Effector memory CD8-positive, alpha-beta T cell (primary cell): ENCODE data around the gene EEF2K.

Experiments
- ATAC-seq: fragments of 150-1000 bp; cut with Tn5 transposase; replicated peaks from 2 replicates; pipeline ENCODE4 v1.10.0; 2021; ENCODE audit warnings: mild to moderate bottlenecking, moderate library complexity
- DNase-seq, 3 experiments: peaks; one replicate each; pipeline ENCODE4 v3.0.0; 2021
- H3K27ac Mint-ChIP-seq, 2 donors: one replicate each; pipeline ENCODE4 v1.8.0; 2022; ENCODE audit warnings: mild to moderate bottlenecking in 2 of 2, mixed read lengths in 2 of 2, moderate library complexity in 2 of 2
- H3K27me3 Mint-ChIP-seq, 2 donors: one replicate each; pipeline ENCODE4 v1.8.0; 2022; ENCODE audit warnings: mixed read lengths in 2 of 2
- H3K36me3 Mint-ChIP-seq: one replicate; pipeline ENCODE4 v1.8.0; 2022; ENCODE audit warnings: mild to moderate bottlenecking, moderate library complexity, mixed read lengths; ENCODE audit not compliant: insufficient read depth
- H3K4me1 Mint-ChIP-seq, 2 donors: one replicate each; pipeline ENCODE4 v1.8.0; 2022; ENCODE audit warnings: low read depth in 2 of 2, mixed read lengths in 2 of 2
- H3K4me3 Mint-ChIP-seq, 2 donors: one replicate each; pipeline ENCODE4 v1.8.0; 2022; ENCODE audit warnings: mild to moderate bottlenecking in 2 of 2, mixed read lengths in 2 of 2, moderate library complexity in 2 of 2
- H3K9me3 Mint-ChIP-seq, 2 donors: one replicate each; pipeline ENCODE4 v1.8.0; 2022; ENCODE audit warnings: mixed read lengths in 2 of 2

The EEF2K gene

GRCh38 chr16:22325598-22326368 is 119.7 kb downstream of the EEF2K start:
- DNase-seq, result no peak
- peaks cover 0 to 8% of the 10 kb centered on the region in 2 donors for H3K4me1 Mint-ChIP-seq
- peak overlapping the region; percentile 38 to 82 for H3K27ac Mint-ChIP-seq
- H3K36me3 Mint-ChIP-seq, result peaks cover 47% of the 10 kb centered on the region
- no peaks in the 10 kb centered on the region for H3K9me3 Mint-ChIP-seq
- H3K4me3 Mint-ChIP-seq, result no peak overlapping the region
- H3K27me3 Mint-ChIP-seq, result no peaks in the 10 kb centered on the region
- no peak for ATAC-seq

DNA sequence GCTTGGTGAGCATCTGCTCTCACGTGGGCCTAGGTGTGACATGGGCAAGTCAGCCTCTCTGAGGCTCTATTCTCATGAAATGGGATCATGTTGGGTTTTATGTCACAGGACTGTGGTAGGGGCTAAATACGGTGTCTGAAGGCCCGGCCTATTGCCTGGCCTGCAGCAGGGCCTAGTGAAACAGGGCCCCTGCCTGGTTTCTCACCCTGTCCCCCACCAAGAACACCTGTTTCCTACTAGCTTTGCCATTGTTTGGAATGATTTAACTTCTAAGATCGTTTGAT is 120.2 kb downstream of the EEF2K start:
- no peaks in the 10 kb centered on the region for H3K9me3 Mint-ChIP-seq
- DNase-seq, result no peak
- H3K4me1 Mint-ChIP-seq, result peaks cover 0 to 3% of the 10 kb centered on the region in 2 donors
- H3K4me3 Mint-ChIP-seq, result no peak overlapping the region
- H3K27me3 Mint-ChIP-seq, result no peaks in the 10 kb centered on the region
- H3K36me3 Mint-ChIP-seq, result peaks cover 48% of the 10 kb centered on the region
- peak overlapping the region in 1 of 2 donors; percentile 38 for H3K27ac Mint-ChIP-seq
- no peak for ATAC-seq

GRCh38 chr16:22326771-22327445 is 120.8 kb downstream of the EEF2K start:
- Mint-ChIP-seq H3K4me3 (no peak overlapping the region), H3K27ac (peak overlapping the region; percentile 72 to 79), H3K36me3 (peaks cover 54% of the 10 kb centered on the region), H3K4me1 (peaks cover 3 to 4% of the 10 kb centered on the region in 2 donors), H3K27me3 (no peaks in the 10 kb centered on the region), H3K9me3 (no peaks in the 10 kb centered on the region)
- ATAC-seq (no peak), DNase-seq (no peak)

DNA sequence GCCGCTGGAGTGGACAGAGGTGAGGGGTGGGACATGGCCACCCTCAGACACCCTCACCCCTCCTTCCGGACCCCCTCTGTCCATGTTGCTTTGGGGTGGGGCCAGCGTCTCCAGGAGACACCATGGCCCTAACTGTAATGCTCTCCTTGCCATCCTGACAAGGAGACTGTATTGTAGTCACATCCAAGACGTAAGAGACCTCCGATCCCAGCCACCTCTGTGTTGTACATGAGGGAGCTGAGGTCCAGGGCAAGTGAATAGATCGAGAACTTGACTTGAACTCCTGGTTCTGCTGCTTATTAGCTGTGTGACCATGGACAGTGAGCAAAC is 121.3 kb downstream of the EEF2K start:
- DNase-seq (no peak), ATAC-seq (no peak)
- no peak overlapping the region for H3K4me3 Mint-ChIP-seq
- H3K4me1 Mint-ChIP-seq, result peaks cover 3 to 5% of the 10 kb centered on the region in 2 donors
- H3K27ac Mint-ChIP-seq, result peak overlapping the region; percentile 72 to 79
- no peaks in the 10 kb centered on the region for H3K9me3 Mint-ChIP-seq
- peaks cover 56% of the 10 kb centered on the region for H3K36me3 Mint-ChIP-seq
- no peaks in the 10 kb centered on the region for H3K27me3 Mint-ChIP-seq

- Mint-ChIP-seq H3K9me3 (no peaks in the 10 kb centered on the region), H3K4me3 (no peak overlapping the region), H3K27ac (peak overlapping the region in 1 of 2 donors; percentile 76), H3K4me1 (peaks cover 3 to 6% of the 10 kb centered on the region in 2 donors), H3K36me3 (peaks cover 57% of the 10 kb centered on the region), H3K27me3 (no peaks in the 10 kb centered on the region)
- ATAC-seq (no peak), DNase-seq (no peak)
These were observed 122.1 kb downstream of the EEF2K start for GRCh38 chr16:22328081-22328725.

- Mint-ChIP-seq H3K36me3 (peaks cover 57% of the 10 kb centered on the region), H3K27ac (peak overlapping the region; percentile 76 to 81), H3K4me3 (no peak overlapping the region)
These were observed 123.2 kb downstream of the EEF2K start for GRCh38 chr16:22329199-22329695.

GRCh38 chr16:22330326-22330725 is 124.2 kb downstream of the EEF2K start:
- DNase-seq, result no peak

More at GRCh38 chr16:22329199-22329695, 123.2 kb downstream of the EEF2K start:
- no peak for DNase-seq
- Mint-ChIP-seq H3K9me3 (no peaks in the 10 kb centered on the region), H3K27me3 (no peaks in the 10 kb centered on the region), H3K4me1 (peaks cover 3 to 6% of the 10 kb centered on the region in 2 donors)
- ATAC-seq, result no peak

DNA sequence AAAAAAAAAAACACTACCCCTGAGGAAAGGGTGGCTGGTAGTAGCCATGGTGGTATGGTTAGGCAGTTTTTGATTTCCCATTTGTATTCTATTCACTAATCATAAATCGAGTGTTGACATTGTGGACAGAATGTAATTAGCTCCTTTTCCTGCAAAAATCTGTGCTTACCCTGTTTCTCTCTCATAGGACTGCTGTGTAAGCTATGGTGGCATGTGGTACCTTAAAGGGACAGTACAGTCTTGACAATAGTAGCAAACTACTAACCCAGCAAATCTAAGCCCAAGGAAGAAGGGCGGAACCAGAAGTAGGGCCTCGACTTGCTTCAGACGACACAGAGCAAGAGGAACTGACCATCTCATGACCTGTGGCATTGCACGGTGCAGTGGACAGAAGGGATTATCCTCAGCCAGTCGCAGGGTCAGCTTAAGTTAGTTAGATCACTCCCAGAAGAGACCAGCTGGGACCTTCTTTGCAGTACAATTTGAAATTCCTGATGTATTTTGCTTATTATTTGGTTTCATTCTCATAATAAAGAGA is 127.4 kb downstream of the EEF2K start:
- H3K4me3 Mint-ChIP-seq, result no peak overlapping the region
- H3K27ac Mint-ChIP-seq, result no peak overlapping the region
- peaks cover 58% of the 10 kb centered on the region for H3K36me3 Mint-ChIP-seq
- H3K27me3 Mint-ChIP-seq, result no peaks in the 10 kb centered on the region
- H3K4me1 Mint-ChIP-seq, result peaks cover 3 to 6% of the 10 kb centered on the region in 2 donors
- ATAC-seq (no peak), DNase-seq (no peak)
- peaks cover 5 to 12% of the 10 kb centered on the region in 2 donors for H3K9me3 Mint-ChIP-seq

More at GRCh38 chr16:22330326-22330725, 124.2 kb downstream of the EEF2K start:
- peaks cover 3 to 6% of the 10 kb centered on the region in 2 donors for H3K4me1 Mint-ChIP-seq
- no peaks in the 10 kb centered on the region for H3K9me3 Mint-ChIP-seq
- H3K4me3 Mint-ChIP-seq, result no peak overlapping the region
- no peaks in the 10 kb centered on the region for H3K27me3 Mint-ChIP-seq
- ATAC-seq, result no peak
- peak overlapping the region; percentile 59 to 81 for H3K27ac Mint-ChIP-seq
- peaks cover 61% of the 10 kb centered on the region for H3K36me3 Mint-ChIP-seq

DNA sequence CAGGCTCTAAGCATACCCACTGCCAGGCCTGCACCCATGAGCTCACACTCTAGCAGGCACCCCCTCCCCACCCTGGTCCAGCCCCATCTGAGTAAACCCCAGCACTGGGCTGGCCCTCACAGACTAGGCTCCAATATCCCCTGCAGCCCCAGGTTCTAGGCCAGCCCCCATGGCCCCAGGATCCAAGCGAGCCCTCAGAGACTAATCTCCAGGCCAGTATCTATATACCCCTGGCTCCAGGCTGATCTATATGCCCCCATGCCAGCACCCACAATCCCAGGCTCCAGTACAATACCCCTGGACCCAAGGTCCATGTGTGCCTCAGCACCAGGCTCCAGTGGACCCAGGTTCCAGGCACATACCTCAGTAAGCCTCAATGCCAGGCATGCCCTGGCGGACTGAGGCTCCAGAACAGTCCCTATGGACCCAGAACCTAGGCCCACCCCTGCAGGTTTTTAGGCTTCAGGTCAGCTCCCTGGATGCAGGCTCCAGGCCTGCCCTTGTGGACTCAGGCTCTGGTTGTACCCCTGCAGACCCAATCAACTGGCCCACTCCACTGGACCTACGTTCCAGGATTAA is 129.7 kb downstream of the EEF2K start:
- Mint-ChIP-seq H3K27me3 (no peaks in the 10 kb centered on the region), H3K9me3 (peaks cover 5 to 20% of the 10 kb centered on the region in 2 donors), H3K4me3 (no peak overlapping the region), H3K36me3 (peaks cover 57% of the 10 kb centered on the region), H3K27ac (peak overlapping the region in 1 of 2 donors; percentile 41), H3K4me1 (peaks cover 0 to 6% of the 10 kb centered on the region in 2 donors)
- DNase-seq (no peak), ATAC-seq (no peak)

DNA sequence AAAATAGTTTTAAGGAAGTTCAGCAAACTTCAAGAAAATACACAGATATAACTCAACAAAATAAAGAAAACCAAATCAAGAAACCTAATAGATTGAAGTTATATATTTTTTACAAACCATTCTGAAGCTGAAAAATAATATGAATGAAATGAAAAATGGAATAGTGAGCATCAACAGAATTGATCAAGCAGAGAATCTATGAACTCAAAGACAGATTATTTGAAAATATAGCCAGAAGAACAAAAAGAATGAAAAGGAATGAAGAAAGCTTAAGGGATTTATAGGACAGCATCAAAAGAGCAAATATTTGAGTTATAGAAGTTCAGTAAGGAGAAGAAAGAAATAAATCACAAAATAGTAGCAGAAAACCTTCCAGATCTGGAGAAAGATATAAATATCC is 130.5 kb downstream of the EEF2K start:
- Mint-ChIP-seq H3K36me3 (peaks cover 49% of the 10 kb centered on the region), H3K27ac (no peak overlapping the region), H3K27me3 (no peaks in the 10 kb centered on the region), H3K4me1 (peaks cover 0 to 5% of the 10 kb centered on the region in 2 donors), H3K9me3 (peaks cover 5 to 20% of the 10 kb centered on the region in 2 donors), H3K4me3 (no peak overlapping the region)
- DNase-seq (no peak), ATAC-seq (no peak)

DNA sequence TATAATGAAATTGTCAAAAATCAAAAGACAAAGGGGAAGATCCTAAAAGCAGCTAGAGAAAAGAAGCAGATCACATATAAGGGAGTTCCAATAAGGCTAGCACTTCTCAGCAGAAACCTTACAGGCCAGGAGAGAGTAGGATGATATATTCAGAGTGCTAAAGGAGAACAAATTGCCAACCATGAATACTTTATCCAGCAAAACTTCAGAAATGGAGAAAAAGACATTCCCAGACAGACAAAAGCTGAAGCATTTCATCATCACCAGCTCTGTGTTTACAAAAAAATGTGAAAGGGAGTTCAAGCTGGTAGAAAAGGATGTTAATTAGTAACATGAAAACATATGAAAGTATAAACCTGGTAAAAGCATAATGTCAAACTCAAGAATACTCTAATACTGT is 131.0 kb downstream of the EEF2K start:
- H3K4me3 Mint-ChIP-seq, result no peak overlapping the region
- peaks cover 5 to 20% of the 10 kb centered on the region in 2 donors for H3K9me3 Mint-ChIP-seq
- no peak for ATAC-seq
- H3K36me3 Mint-ChIP-seq, result peaks cover 44% of the 10 kb centered on the region
- peaks cover 0 to 3% of the 10 kb centered on the region in 2 donors for H3K4me1 Mint-ChIP-seq
- H3K27ac Mint-ChIP-seq, result no peak overlapping the region
- DNase-seq, result no peak
- no peaks in the 10 kb centered on the region for H3K27me3 Mint-ChIP-seq

DNA sequence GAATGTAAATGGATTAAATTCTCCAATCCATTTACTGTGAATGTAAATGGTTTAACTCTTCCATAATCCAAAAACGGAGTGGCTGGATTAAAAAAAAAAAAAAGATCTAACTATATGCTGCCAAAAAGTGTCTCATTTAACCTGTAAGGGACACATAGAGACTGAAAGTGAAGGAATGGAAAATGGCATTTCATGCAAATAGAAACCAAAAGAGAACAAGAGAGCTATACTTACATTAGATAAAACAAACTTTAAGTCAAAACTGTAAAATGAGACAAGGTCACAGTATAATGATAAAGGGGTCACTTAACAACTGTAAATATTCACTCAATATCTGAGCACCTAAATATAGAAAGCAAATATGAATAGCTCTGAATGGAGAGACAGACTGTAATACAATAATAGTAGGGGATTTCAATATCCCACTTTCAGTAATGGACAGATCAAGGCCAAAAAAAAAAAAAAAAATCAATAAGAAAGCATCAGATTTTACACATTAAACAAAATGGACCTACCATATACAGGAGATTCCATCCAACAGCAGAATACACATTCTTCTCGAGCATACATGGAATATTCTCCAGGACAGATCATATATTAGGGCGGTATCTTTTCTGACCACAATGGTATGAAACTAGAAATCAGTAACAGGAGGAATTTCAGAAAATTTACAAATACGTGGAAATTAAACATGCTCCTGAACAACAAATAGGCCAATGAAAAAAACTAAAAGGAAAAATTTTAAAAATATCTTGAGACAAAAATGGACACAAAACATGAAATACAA is 132.0 kb downstream of the EEF2K start:
- H3K4me3 Mint-ChIP-seq, result no peak overlapping the region
- DNase-seq (no peak), ATAC-seq (no peak)
- peaks cover 37% of the 10 kb centered on the region for H3K36me3 Mint-ChIP-seq
- no peaks in the 10 kb centered on the region for H3K27me3 Mint-ChIP-seq
- H3K9me3 Mint-ChIP-seq, result peaks cover 5 to 20% of the 10 kb centered on the region in 2 donors
- H3K4me1 Mint-ChIP-seq, result no peaks in the 10 kb centered on the region
- peak overlapping the region; percentile 3 to 16 for H3K27ac Mint-ChIP-seq
